Loucy (cell line): Measurements from ENCODE around the gene SERPINA12.

ENCODE experiments used
- H2AFZ ChIP-seq: fragments of 200-600 bp; sonication (generic); 2 replicates; pipeline ENCODE4 v1.6.0; 2016; ENCODE audit warnings: antibody characterized with exemption, mild to moderate bottlenecking, low read length, moderate library complexity
- H3F3A ChIP-seq: fragments of 200-600 bp; 2 replicates; pipeline ENCODE4 v1.6.0; 2016; ENCODE audit warnings: antibody characterized with exemption, low read depth, mild to moderate bottlenecking
- H3K27me3 ChIP-seq: fragments of 200-600 bp; sonication (generic); 2 replicates; pipeline ENCODE4 v1.6.1; 2014; ENCODE audit warnings: low read length, mild to moderate bottlenecking; ENCODE audit not compliant: insufficient read depth, poor library complexity, severe bottlenecking
- H3K36me3 ChIP-seq: fragments of 200-600 bp; sonication (generic); 2 replicates; pipeline ENCODE4 v1.6.1; 2016; ENCODE audit warnings: low read length; ENCODE audit not compliant: insufficient read depth
- H3K4me1 ChIP-seq: fragments of 200-600 bp; sonication (generic); 2 replicates; pipeline ENCODE4 v1.5.1; 2014; ENCODE audit warnings: low read length, mild to moderate bottlenecking; ENCODE audit not compliant: insufficient read depth, poor library complexity, severe bottlenecking
- H3K4me2 ChIP-seq: fragments of 200-600 bp; sonication (generic); 2 replicates; pipeline ENCODE4 v1.6.0; 2014; ENCODE audit warnings: antibody characterized with exemption, low read length, low read depth, mild to moderate bottlenecking; ENCODE audit not compliant: poor library complexity, severe bottlenecking
- H3K4me3 ChIP-seq: fragments of 200-600 bp; sonication (generic); 2 replicates; pipeline ENCODE4 v1.5.1; 2014; ENCODE audit warnings: low read length, mild to moderate bottlenecking, mixed read lengths; ENCODE audit not compliant: poor library complexity, severe bottlenecking
- H3K79me2 ChIP-seq: fragments of 200-600 bp; sonication (generic); 2 replicates; pipeline ENCODE4 v1.6.1; 2014; ENCODE audit warnings: low read length; ENCODE audit not compliant: insufficient read depth
- H3K9ac ChIP-seq: fragments of 200-600 bp; sonication (generic); 2 replicates; pipeline ENCODE4 v1.6.0; 2014; ENCODE audit warnings: mild to moderate bottlenecking, low read depth, low read length, moderate library complexity; ENCODE audit not compliant: poor library complexity, severe bottlenecking
- H3K9me2 ChIP-seq: fragments of 200-600 bp; sonication (generic); replicated peaks from 2 replicates; pipeline ENCODE4 v1.6.1; 2016; ENCODE audit warnings: low read depth, low read length, mixed read lengths
- H3K9me3 ChIP-seq: fragments of 200-600 bp; sonication (generic); 2 replicates; pipeline ENCODE4 v1.6.1; 2014; ENCODE audit warnings: mild to moderate bottlenecking, antibody characterized with exemption, low read length, low read depth; ENCODE audit not compliant: insufficient read depth
- H4K20me1 ChIP-seq: fragments of 200-600 bp; sonication (generic); 2 replicates; pipeline ENCODE4 v1.6.0; 2014; ENCODE audit warnings: antibody characterized with exemption, low read length, mild to moderate bottlenecking; ENCODE audit not compliant: insufficient read depth, poor library complexity, severe bottlenecking
- EZH2phosphoT487 ChIP-seq: fragments of 200-600 bp; IDR thresholded peaks from 2 replicates; pipeline ENCODE4 v1.6.1; 2018; ENCODE audit warnings: antibody characterized with exemption, mild to moderate bottlenecking, moderate library complexity, borderline replicate concordance
- TF ChIP-seq, protein P1 (sequence below): fragments of 200-600 bp; sonication (generic); conservative IDR thresholded peaks from 2 replicates; pipeline ENCODE4 v1.5.1; 2014; ENCODE audit warnings: mild to moderate bottlenecking, antibody characterized with exemption, low read length

The SERPINA12 gene

DNA sequence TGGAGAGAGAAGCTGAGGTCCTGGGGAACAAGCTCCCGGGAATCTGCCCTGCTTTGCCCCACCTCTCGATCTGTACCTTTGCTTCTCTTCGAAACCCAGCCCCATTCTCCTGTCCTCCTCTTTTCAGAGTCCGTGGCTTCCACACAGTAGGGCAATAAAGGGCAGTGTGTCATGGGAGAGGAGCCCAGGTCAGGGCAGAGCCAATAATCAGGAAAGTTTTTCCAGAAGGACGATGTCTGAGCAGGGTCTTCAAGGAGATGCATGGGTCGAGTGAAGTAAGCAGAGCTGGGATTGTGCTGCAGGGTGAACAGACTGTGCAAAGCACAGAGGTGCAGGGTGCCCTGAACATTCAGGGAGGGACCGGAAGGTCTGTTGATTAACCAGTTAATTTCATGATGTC lies 29.9 kb upstream of the SERPINA12 start:
- TF ChIP-seq, protein P1, sequence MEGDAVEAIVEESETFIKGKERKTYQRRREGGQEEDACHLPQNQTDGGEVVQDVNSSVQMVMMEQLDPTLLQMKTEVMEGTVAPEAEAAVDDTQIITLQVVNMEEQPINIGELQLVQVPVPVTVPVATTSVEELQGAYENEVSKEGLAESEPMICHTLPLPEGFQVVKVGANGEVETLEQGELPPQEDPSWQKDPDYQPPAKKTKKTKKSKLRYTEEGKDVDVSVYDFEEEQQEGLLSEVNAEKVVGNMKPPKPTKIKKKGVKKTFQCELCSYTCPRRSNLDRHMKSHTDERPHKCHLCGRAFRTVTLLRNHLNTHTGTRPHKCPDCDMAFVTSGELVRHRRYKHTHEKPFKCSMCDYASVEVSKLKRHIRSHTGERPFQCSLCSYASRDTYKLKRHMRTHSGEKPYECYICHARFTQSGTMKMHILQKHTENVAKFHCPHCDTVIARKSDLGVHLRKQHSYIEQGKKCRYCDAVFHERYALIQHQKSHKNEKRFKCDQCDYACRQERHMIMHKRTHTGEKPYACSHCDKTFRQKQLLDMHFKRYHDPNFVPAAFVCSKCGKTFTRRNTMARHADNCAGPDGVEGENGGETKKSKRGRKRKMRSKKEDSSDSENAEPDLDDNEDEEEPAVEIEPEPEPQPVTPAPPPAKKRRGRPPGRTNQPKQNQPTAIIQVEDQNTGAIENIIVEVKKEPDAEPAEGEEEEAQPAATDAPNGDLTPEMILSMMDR, result no peak
- H2AFZ ChIP-seq, result no peak overlapping the region
- no peaks in the 10 kb centered on the region; the same call in 1 of the 2 replicates for H3K9me3 ChIP-seq
- H3K9me2 ChIP-seq, result no peaks in the 10 kb centered on the region
- H3K4me3 ChIP-seq, result no peak overlapping the region
- H3K4me1 ChIP-seq, result no peaks in the 10 kb centered on the region
- H3K27me3 ChIP-seq, result no peaks in the 10 kb centered on the region
- H3F3A ChIP-seq, result no peaks in the 10 kb centered on the region
- no peaks in the 10 kb centered on the region for H3K79me2 ChIP-seq
- no peaks in the 10 kb centered on the region for H3K36me3 ChIP-seq
- H3K4me2 ChIP-seq, result no peak overlapping the region
- no peaks in the 10 kb centered on the region for H4K20me1 ChIP-seq
- no peak overlapping the region for H3K9ac ChIP-seq

DNA sequence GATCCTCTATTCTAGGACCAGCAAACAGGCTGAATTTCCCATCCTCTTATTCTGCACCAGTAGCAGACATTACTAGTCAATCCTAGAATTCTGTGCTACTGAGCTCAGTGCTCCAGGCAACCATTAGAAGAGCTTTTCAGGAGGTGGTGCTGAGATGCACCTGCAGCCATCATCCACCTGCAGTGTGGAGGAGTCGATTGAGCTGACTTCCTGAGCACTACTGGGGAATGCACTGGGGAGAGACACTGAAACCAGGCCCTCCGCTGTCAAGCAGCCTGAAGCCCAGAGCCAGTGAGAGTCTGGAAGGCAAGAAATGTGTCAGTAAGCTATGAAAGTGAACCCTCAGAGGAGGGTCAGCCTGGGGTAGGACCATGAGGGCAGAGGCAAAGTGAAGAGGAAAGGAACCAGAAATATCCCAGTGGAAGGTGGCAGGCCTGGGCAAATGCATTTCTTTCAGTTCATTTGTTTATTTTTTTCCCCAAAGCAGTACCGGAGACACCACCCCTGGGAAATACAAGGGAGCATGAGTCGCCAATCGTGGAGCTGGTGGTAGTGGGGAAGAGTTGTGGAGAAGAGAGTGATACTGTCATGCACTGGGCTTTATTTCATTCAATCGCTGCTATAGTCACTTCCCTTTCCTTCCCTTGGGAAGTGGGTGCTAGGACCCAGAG lies 28.9 kb upstream of the SERPINA12 start:
- H2AFZ ChIP-seq, result no peak overlapping the region
- H3K9ac ChIP-seq, result no peak overlapping the region
- H3K36me3 ChIP-seq, result no peaks in the 10 kb centered on the region
- H3K4me1 ChIP-seq, result no peaks in the 10 kb centered on the region
- no peaks in the 10 kb centered on the region; the same call in 1 of the 2 replicates for H3K9me3 ChIP-seq
- H3K4me3 ChIP-seq, result no peak overlapping the region
- TF ChIP-seq, protein P1, result no peak
- no peak for TF ChIP-seq EZH2phosphoT487
- no peaks in the 10 kb centered on the region for H3K9me2 ChIP-seq
- no peaks in the 10 kb centered on the region for H3K79me2 ChIP-seq
- H3K27me3 ChIP-seq, result no peaks in the 10 kb centered on the region
- H4K20me1 ChIP-seq, result no peaks in the 10 kb centered on the region
- H3K4me2 ChIP-seq, result no peak overlapping the region
- no peaks in the 10 kb centered on the region for H3F3A ChIP-seq

DNA sequence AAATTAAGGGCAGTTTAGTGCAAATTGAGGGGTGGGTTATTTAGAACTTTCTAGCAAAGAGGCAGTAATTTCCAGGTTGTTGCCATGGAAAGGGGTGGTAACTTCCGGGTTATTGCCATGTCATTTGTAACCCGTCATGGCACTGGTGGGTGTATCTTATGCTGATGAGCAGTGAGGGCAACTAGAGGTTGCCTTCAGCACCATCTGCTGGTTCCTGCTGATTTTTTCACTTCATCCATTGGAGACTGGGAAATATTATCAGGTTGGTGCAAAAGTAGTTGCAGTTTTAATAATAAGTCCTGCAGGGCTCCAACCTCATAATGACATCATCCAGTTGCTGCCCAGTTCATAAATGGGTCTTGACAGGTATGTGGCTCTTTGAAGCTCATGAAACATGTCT lies 27.6 kb upstream of the SERPINA12 start:
- Histone ChIP-seq H2AFZ (no peak overlapping the region), H3K27me3 (no peaks in the 10 kb centered on the region)

More for the DNA sequence above, 27.6 kb upstream of the SERPINA12 start:
- no peaks in the 10 kb centered on the region for H3K79me2 ChIP-seq
- H3K9ac ChIP-seq, result no peak overlapping the region
- no peak overlapping the region for H3K4me2 ChIP-seq
- H3K9me2 ChIP-seq, result no peaks in the 10 kb centered on the region
- no peak overlapping the region for H3K4me3 ChIP-seq
- H3K36me3 ChIP-seq, result no peaks in the 10 kb centered on the region
- H4K20me1 ChIP-seq, result no peaks in the 10 kb centered on the region
- H3F3A ChIP-seq, result no peaks in the 10 kb centered on the region
- H3K4me1 ChIP-seq, result no peaks in the 10 kb centered on the region
- no peak for TF ChIP-seq EZH2phosphoT487
- TF ChIP-seq, protein P1, result no peak
- H3K9me3 ChIP-seq, result no peaks in the 10 kb centered on the region; the same call in 1 of the 2 replicates
